ENCODE results near the gene SUSD4.
"Not testable (repeated sequence)": the region's sequence is repeated elsewhere in the genome, so short reads cannot be mapped to it uniquely, and the experiment has no call there.

Gene SUSD4

DNA sequence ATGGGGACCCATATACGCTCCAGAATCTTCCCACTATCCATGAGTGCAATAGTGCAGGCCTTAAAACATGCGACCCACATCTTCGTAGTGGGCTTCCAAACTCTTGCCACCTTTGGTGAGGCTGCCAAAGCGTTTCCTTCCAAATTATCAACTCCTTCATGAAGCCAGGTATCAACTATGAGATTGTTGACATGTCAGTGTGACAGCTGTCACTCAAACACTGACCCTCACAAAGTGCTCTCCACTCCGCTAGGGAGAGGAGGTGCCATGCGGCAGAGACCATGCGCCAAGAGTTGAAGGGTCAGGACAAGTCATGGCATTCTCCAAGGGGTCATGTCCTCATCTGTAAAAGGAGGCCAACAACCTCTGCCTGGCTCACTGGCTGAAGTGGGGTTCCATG lies 103.3 kb downstream of the SUSD4 start:
- Histone ChIP-seq H3K27me3 (replicated peaks) (no peaks in the 10 kb centered on the region), H3K36me3 (replicated peaks) (no peaks in the 10 kb centered on the region), H3K27ac (no peak overlapping the region), H3K4me3 (ENCODE audit: low read depth, low read length) (no peak overlapping the region)
- no peak for DNase-seq
- TF ChIP-seq, protein P1, sequence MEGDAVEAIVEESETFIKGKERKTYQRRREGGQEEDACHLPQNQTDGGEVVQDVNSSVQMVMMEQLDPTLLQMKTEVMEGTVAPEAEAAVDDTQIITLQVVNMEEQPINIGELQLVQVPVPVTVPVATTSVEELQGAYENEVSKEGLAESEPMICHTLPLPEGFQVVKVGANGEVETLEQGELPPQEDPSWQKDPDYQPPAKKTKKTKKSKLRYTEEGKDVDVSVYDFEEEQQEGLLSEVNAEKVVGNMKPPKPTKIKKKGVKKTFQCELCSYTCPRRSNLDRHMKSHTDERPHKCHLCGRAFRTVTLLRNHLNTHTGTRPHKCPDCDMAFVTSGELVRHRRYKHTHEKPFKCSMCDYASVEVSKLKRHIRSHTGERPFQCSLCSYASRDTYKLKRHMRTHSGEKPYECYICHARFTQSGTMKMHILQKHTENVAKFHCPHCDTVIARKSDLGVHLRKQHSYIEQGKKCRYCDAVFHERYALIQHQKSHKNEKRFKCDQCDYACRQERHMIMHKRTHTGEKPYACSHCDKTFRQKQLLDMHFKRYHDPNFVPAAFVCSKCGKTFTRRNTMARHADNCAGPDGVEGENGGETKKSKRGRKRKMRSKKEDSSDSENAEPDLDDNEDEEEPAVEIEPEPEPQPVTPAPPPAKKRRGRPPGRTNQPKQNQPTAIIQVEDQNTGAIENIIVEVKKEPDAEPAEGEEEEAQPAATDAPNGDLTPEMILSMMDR (IDR thresholded peaks at IDR 0.05; ENCODE audit: low read depth, low read length, missing control alignments) = no peak
- in situ Hi-C loops (cut with HindIII; ENCODE audit: low pct_ligation_motif_present, low sequenced_read_pairs) = no loop called here

DNA sequence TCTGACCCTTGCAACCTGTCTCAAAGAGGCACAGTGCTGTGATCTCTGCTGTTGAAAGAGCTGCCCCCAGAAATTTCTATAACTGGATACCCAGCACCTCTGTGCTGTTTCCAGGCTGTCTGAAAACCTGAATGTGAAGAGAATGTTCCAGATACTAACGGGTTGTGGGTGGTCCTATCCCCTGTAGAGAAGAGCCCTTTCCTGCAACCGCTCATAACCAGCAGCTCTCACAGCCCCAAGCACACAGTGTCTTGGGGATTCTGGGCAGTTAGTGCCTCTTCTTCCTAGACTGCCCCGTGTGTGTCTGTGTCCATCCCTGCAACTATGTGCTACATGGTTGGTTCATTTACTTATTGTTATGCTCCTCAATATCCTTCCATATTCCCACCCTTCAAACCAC lies 104.5 kb downstream of the SUSD4 start:
- Histone ChIP-seq H3K4me3 (ENCODE audit: low read depth, low read length) (no peak overlapping the region), H3K27me3 (replicated peaks) (no peaks in the 10 kb centered on the region), H3K36me3 (replicated peaks) (no peaks in the 10 kb centered on the region), H3K27ac (no peak overlapping the region)
- TF ChIP-seq, protein P1 (IDR thresholded peaks at IDR 0.05; ENCODE audit: low read depth, low read length, missing control alignments) = no peak
- DNase-seq = no peak
- in situ Hi-C loops (cut with HindIII; ENCODE audit: low pct_ligation_motif_present, low sequenced_read_pairs) = no loop called here

DNA sequence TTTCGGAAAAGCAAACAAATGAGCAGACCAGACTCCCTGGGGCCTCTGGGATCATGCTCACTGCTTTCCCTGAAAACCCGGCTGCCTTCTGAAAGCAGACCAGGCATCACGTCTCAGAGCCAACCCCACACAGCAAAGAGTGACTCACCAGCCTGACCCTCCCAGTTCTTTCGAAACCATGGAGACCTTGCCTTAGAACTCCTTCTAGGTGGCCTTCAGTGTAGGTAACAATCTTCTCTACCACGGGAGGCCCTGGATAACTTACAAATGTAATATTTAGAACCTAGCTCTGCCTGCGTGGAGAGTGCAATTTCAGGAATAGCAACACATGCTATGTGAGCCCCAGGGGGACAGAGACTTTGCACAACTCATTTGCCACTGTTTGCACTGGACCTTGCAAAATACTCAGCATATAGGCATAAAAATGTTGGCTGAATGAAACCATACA lies 105.2 kb downstream of the SUSD4 start:
- in situ Hi-C loops (cut with HindIII; ENCODE audit: low pct_ligation_motif_present, low sequenced_read_pairs) = no loop called here
- Histone ChIP-seq H3K36me3 (replicated peaks) (no peaks in the 10 kb centered on the region), H3K4me3 (ENCODE audit: low read depth, low read length) (no peak overlapping the region), H3K27ac (no peak overlapping the region), H3K27me3 (replicated peaks) (no peaks in the 10 kb centered on the region)
- TF ChIP-seq, protein P1 (IDR thresholded peaks at IDR 0.05; ENCODE audit: low read depth, low read length, missing control alignments) = no peak
- DNase-seq = peak; percentile 39

DNA sequence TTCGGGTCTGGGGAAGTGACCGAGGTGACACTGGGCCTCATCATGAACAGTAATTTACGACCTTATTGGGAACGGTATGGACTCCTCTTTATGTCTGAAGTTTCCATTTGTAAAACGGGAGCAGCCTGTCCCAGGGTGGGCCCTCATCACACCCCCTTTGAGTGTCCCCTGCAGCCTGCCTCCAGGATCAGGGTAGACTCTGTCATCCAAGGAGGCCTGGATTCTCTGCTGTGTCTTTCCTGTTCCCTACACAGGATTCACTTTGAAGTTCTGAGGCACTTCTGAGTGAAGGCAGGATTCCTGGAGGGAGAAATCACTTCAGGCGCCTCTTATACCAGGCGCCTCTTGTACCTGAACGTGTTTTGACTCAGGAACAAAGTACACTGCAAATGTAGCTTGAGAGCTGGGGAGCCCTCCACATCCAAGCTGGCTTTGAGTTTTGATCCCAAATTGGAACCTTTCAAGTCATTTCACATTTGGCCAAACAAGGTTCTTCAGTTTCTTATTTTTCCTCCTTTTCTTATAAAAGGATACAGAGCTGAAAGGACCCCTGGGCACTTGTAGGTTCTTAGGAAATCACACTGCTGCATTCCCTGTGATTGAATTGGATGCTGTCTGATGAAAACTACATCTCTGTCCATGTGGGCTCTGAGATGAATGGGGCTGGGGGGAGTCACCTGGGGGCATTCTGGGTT lies 106.0 kb downstream of the SUSD4 start:
- no peak for DNase-seq
- Histone ChIP-seq H3K27me3 (replicated peaks) (no peaks in the 10 kb centered on the region), H3K27ac (no peak overlapping the region), H3K4me3 (ENCODE audit: low read depth, low read length) (no peak overlapping the region), H3K36me3 (replicated peaks) (no peaks in the 10 kb centered on the region)
- TF ChIP-seq, protein P1 (IDR thresholded peaks at IDR 0.05; ENCODE audit: low read depth, low read length, missing control alignments) = no peak
- in situ Hi-C loops (cut with HindIII; ENCODE audit: low pct_ligation_motif_present, low sequenced_read_pairs) = no loop called here

DNA sequence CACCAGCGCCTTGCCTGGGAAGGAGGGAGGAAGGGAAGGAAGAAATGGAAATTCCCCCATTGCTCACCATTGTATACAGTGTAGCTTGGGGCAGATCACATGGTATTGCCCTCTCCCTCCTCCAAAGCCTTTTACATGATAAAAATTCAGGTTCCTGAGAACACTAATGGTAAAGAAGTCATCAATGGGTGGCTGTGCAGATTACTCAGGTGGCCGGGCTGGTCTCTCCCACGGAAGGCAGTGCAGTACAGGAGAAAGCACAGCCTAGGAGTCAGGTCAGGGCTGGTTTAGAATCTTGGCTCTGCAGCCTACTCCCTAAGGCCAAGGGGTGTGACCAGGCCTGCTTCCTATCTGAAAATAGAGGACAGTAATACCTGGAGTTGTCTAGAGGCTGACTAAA lies 107.9 kb downstream of the SUSD4 start:
- TF ChIP-seq, protein P1 (IDR thresholded peaks at IDR 0.05; ENCODE audit: low read depth, low read length, missing control alignments) = no peak
- Histone ChIP-seq H3K27me3 (replicated peaks) (no peaks in the 10 kb centered on the region), H3K36me3 (replicated peaks) (no peaks in the 10 kb centered on the region), H3K27ac (no peak overlapping the region), H3K4me3 (ENCODE audit: low read depth, low read length) (no peak overlapping the region)
- no peak for DNase-seq
- in situ Hi-C loops (cut with HindIII; ENCODE audit: low pct_ligation_motif_present, low sequenced_read_pairs) = no loop called here

DNA sequence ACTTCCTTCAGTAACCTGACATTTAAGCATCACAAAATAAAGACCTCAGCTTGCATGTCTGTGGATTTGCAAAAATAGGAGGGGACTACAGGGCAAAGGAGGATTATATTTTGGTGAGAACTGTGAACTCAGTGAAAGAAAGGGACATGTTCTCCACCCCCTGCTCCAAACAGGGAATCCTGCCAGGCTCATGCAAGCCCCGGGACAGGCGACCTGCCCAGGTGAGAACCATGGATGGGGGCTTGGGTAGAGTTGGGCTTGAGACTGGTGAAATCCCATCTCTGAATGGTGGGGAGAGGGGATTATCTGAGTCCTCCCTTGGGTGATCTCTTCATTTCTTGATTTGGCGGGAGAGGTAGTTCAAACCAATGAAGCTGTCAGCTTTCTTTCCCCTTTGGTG lies 110.1 kb downstream of the SUSD4 start:
- no peak for DNase-seq
- in situ Hi-C loops (cut with HindIII; ENCODE audit: low pct_ligation_motif_present, low sequenced_read_pairs) = no loop called here
- Histone ChIP-seq H3K4me3 (ENCODE audit: low read depth, low read length) (no peak overlapping the region), H3K36me3 (replicated peaks) (no peaks in the 10 kb centered on the region), H3K27ac (no peak overlapping the region), H3K27me3 (replicated peaks) (no peaks in the 10 kb centered on the region)
- TF ChIP-seq, protein P1 (IDR thresholded peaks at IDR 0.05; ENCODE audit: low read depth, low read length, missing control alignments) = no peak

DNA sequence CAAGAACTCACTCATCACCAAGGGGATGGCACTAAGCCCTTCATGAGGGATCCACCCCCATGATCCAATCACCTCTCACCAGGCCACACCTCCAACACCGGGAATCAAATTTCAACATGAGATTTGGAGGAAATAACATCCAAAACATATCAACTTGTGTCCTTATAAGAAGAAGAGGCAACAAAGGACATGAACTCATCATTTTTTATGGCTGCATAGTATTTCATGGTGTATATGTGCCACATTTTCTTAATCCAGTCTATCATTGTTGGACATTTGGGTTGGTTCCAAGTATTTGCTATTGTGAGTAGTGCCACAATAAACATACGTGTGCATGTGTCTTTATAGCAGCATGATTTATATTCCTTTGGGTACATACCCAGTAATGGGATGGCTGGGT lies 112.6 kb downstream of the SUSD4 start:
- DNase-seq; in situ Hi-C loops (cut with HindIII; ENCODE audit: low pct_ligation_motif_present, low sequenced_read_pairs): not testable (repeated sequence)

More for the DNA sequence above, 112.6 kb downstream of the SUSD4 start:
- H3K27ac ChIP-seq; H3K36me3 ChIP-seq (replicated peaks); H3K27me3 ChIP-seq (replicated peaks); H3K4me3 ChIP-seq (ENCODE audit: low read depth, low read length): not testable (repeated sequence)
